ENCODE results near the gene EGFL7. TPM values are rescaled to one million over a fixed set of nuclear protein-coding genes. Genes with fewer than 3 reads are reported as not detected.
A peak's percentile ranks its signal among the peaks of the same experiment; 100 is the strongest.
"Not testable (repeated sequence)": the region's sequence is repeated elsewhere in the genome, so short reads cannot be mapped to it uniquely, and the experiment has no call there.

Gene EGFL7
- total RNA-seq, 1 experiment from 2014 or later: 38.0 TPM

DNA sequence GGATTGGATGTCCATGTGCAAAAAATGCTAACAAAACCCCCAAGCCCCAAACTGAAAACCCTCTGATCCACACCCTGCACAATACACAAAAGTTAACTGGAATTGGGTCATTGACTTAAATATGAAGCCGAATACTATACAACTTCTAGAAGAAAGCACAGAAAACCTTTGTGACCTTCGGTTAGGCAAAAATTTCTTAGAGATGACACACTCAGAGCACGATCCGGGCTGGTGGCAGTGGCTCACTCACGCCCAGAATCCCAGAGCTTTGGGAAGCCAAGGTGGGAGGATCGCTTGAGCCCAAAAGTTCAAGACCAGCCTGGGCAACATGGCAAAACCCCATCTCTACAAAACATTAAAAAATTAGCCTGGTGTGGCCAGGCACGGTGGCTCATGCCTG is 47.8 kb downstream of the EGFL7 start:
- Histone ChIP-seq H3K23me2 (ENCODE audit: insufficient read length, low read depth, low read length, poor library complexity, severe bottlenecking) (peaks cover 12% of the 10 kb centered on the region), H3K79me1 (ENCODE audit: insufficient read depth, low read depth, low read length, poor library complexity, severe bottlenecking) (peaks cover 8% of the 10 kb centered on the region), H3K18ac (ENCODE audit: insufficient read length, low read depth, low read length) (no peak overlapping the region)

DNA sequence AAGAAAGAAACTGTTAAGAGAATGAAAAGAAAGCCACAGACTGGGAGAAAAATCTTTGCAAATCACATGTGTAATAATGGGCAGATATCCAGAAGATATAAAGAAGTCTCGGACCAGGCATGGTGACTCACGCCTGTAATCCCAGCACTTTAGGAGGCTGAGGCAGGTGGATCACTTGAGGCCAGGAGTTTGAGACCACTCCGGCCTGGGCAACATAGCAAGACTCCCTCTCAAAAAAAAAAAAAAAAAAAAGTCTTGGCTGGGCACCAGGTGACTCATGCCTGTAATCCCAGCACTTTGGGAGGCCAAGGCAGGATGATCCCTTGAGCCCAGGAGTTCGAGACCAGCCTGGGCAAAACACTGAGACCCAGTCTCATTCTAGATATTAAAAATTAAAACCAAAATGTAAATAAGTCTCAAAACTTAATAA is 48.5 kb downstream of the EGFL7 start:
- Mint-ChIP-seq H3K27me3 (ENCODE audit: low read depth) (peaks cover 43% of the 10 kb centered on the region), H3K4me3 (peak overlapping the region; percentile 65 to 85)
- H3K4me2 ChIP-seq (ENCODE audit: insufficient read depth, insufficient read length, low read length): peak overlapping the region; percentile 57
- H3K23me2 ChIP-seq (ENCODE audit: insufficient read length, low read depth, low read length, poor library complexity, severe bottlenecking): peaks cover 12% of the 10 kb centered on the region
- H2BK5ac ChIP-seq (ENCODE audit: insufficient read length, low read length); H3K4me1 ChIP-seq (ENCODE audit: insufficient read depth, low read length); H2BK15ac ChIP-seq (ENCODE audit: low read depth, low read length); H4K5ac ChIP-seq (ENCODE audit: insufficient read length, low read depth, low read length); H3K36me3 Mint-ChIP-seq (ENCODE audit: insufficient read depth in 1 of 3, low read depth in 3 of 3); H3K4me1 Mint-ChIP-seq; H2AK5ac ChIP-seq (ENCODE audit: insufficient read length, low read length); H3K14ac ChIP-seq (ENCODE audit: insufficient read depth, low read length); H3K18ac ChIP-seq (ENCODE audit: insufficient read length, low read depth, low read length); H4K91ac ChIP-seq (ENCODE audit: insufficient read length, low read depth, low read length); H3K27ac Mint-ChIP-seq; H3K4ac ChIP-seq (ENCODE audit: low read depth, low read length); H3K27me3 ChIP-seq (ENCODE audit: insufficient read depth, low read length); H4K20me1 ChIP-seq (ENCODE audit: control insufficient read depth, insufficient read depth, insufficient read length); H2AFZ ChIP-seq (ENCODE audit: low read length); H3K27ac ChIP-seq (ENCODE audit: insufficient read length, low read depth, low read length); H3K79me1 ChIP-seq (ENCODE audit: insufficient read depth, low read depth, low read length, poor library complexity, severe bottlenecking); H3K79me2 ChIP-seq (ENCODE audit: insufficient read depth, low read length); H2BK20ac ChIP-seq (ENCODE audit: low read depth, low read length, poor library complexity, severe bottlenecking); H3K9ac ChIP-seq (ENCODE audit: extremely low read depth, insufficient read length, low read length); H3T11ph ChIP-seq (ENCODE audit: low read length); H3K9me3 ChIP-seq (ENCODE audit: control insufficient read depth, low read depth, low read length); H3K9me3 Mint-ChIP-seq; H2BK12ac ChIP-seq (ENCODE audit: insufficient read length, low read depth, low read length); H2BK120ac ChIP-seq (ENCODE audit: low read depth, low read length, poor library complexity, severe bottlenecking); H3K23ac ChIP-seq (ENCODE audit: insufficient read length, low read depth, low read length); H3K56ac ChIP-seq (ENCODE audit: insufficient read length, low read depth, low read length); H4K8ac ChIP-seq (replicated peaks; ENCODE audit: insufficient read length, low read depth, low read length): not testable (repeated sequence)
- WGBS (ENCODE audit: extremely low coverage, insufficient read length, low lambda C conversion rate): no CpG with 5 or more reads among the region's 4 CpGs
- peak; percentile 23 for DNase-seq

More for the DNA sequence above, 47.8 kb downstream of the EGFL7 start:
- no peak overlapping the region for H3K27ac Mint-ChIP-seq
- H3K27me3 Mint-ChIP-seq (ENCODE audit: low read depth): peaks cover 50% of the 10 kb centered on the region
- Histone ChIP-seq H2BK12ac (ENCODE audit: insufficient read length, low read depth, low read length) (no peak overlapping the region), H3K4ac (ENCODE audit: low read depth, low read length) (no peak overlapping the region), H3K23ac (ENCODE audit: insufficient read length, low read depth, low read length) (no peak overlapping the region), H3K9me3 (ENCODE audit: control insufficient read depth, low read depth, low read length) (no peaks in the 10 kb centered on the region), H4K5ac (ENCODE audit: insufficient read length, low read depth, low read length) (no peak overlapping the region), H3K56ac (ENCODE audit: insufficient read length, low read depth, low read length) (no peak overlapping the region), H2AFZ (ENCODE audit: low read length) (no peak overlapping the region), H3K4me1 (ENCODE audit: insufficient read depth, low read length) (no peaks in the 10 kb centered on the region; the same call in 1 of the 2 replicates), H4K8ac (replicated peaks; ENCODE audit: insufficient read length, low read depth, low read length) (no peak overlapping the region), H3K27ac (ENCODE audit: insufficient read length, low read depth, low read length) (no peak overlapping the region), H2BK5ac (ENCODE audit: insufficient read length, low read length) (no peak overlapping the region), H3K9ac (ENCODE audit: extremely low read depth, insufficient read length, low read length) (no peak overlapping the region), H4K91ac (ENCODE audit: insufficient read length, low read depth, low read length) (no peak overlapping the region), H2BK120ac (ENCODE audit: low read depth, low read length, poor library complexity, severe bottlenecking) (no peak overlapping the region), H4K20me1 (ENCODE audit: control insufficient read depth, insufficient read depth, insufficient read length) (no peaks in the 10 kb centered on the region), H3K79me2 (ENCODE audit: insufficient read depth, low read length) (peaks cover 4% of the 10 kb centered on the region; the same call in 1 of the 2 replicates), H2BK20ac (ENCODE audit: low read depth, low read length, poor library complexity, severe bottlenecking) (no peak overlapping the region), H2BK15ac (ENCODE audit: low read depth, low read length) (no peak overlapping the region), H3T11ph (ENCODE audit: low read length) (no peak overlapping the region), H3K27me3 (ENCODE audit: insufficient read depth, low read length) (no peaks in the 10 kb centered on the region), H3K14ac (ENCODE audit: insufficient read depth, low read length) (no peak overlapping the region), H3K4me2 (ENCODE audit: insufficient read depth, insufficient read length, low read length) (no peak overlapping the region), H2AK5ac (ENCODE audit: insufficient read length, low read length) (no peak overlapping the region)
- no peaks in the 10 kb centered on the region for H3K9me3 Mint-ChIP-seq
- H3K4me1 Mint-ChIP-seq: peaks cover 3 to 10% of the 10 kb centered on the region in 2 experiments
- no peak overlapping the region; a peak in 1 of 5 replicates for H3K4me3 Mint-ChIP-seq
- no peak for DNase-seq
- H3K36me3 Mint-ChIP-seq (ENCODE audit: insufficient read depth in 1 of 3, low read depth in 3 of 3): no peaks in the 10 kb centered on the region
- TF ChIP-seq, protein P1, sequence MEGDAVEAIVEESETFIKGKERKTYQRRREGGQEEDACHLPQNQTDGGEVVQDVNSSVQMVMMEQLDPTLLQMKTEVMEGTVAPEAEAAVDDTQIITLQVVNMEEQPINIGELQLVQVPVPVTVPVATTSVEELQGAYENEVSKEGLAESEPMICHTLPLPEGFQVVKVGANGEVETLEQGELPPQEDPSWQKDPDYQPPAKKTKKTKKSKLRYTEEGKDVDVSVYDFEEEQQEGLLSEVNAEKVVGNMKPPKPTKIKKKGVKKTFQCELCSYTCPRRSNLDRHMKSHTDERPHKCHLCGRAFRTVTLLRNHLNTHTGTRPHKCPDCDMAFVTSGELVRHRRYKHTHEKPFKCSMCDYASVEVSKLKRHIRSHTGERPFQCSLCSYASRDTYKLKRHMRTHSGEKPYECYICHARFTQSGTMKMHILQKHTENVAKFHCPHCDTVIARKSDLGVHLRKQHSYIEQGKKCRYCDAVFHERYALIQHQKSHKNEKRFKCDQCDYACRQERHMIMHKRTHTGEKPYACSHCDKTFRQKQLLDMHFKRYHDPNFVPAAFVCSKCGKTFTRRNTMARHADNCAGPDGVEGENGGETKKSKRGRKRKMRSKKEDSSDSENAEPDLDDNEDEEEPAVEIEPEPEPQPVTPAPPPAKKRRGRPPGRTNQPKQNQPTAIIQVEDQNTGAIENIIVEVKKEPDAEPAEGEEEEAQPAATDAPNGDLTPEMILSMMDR (conservative IDR thresholded peaks at IDR 0.05): no peak
- no CpG with 5 or more reads among the region's 7 CpGs for WGBS (ENCODE audit: extremely low coverage, insufficient read length, low lambda C conversion rate)

Measured in H9 (cell line).